GM18507 (cell line): ENCODE data around the gene GARIN5A.
A peak's percentile ranks its signal among the peaks of the same experiment; 100 is the strongest.

Source experiments
- DNase-seq: peaks from one replicate; pipeline ENCODE4 v3.0.0; 2011; ENCODE audit warnings: low read depth; ENCODE audit not compliant: insufficient read length; ENCODE audit errors: extremely low spot score
- FAIRE-seq: peaks from 2 replicates; lab custom pipeline; 2011; peaks lifted over from hg19 to GRCh38; lab: Jason Lieb, UNC

The GARIN5A gene

GRCh38 chr19:50476224-50476906 is at the start of gene GARIN5A, which contains the start of gene EMC10:
Gene GARIN5A, minus strand, starts transcription at chr19:50476848. Its CDS starts 460 bp downstream, at chr19:50476388.
Gene EMC10, plus strand, starts transcription at chr19:50476507. Its CDS starts 38 bp downstream, at chr19:50476545.
- DNase-seq: peak; percentile 100

GRCh38 chr19:50522881-50523280 is 46.2 kb upstream of the GARIN5A start:
- no peak for FAIRE-seq
- no peak for DNase-seq

More at GRCh38 chr19:50476224-50476906, at the start of gene GARIN5A, which contains the start of gene EMC10:
- FAIRE-seq: peak; percentile 88

- FAIRE-seq: no peak
- DNase-seq: no peak
Measured at GRCh38 chr19:50520822-50521465, 44.3 kb upstream of the GARIN5A start.

- DNase-seq (no peak), FAIRE-seq (no peak)
Measured at GRCh38 chr19:50519006-50519575, 42.4 kb upstream of the GARIN5A start.

GRCh38 chr19:50518091-50519005 is 41.7 kb upstream of the GARIN5A start:
- no peak for FAIRE-seq
- DNase-seq: no peak

GRCh38 chr19:50517704-50518075 is 41.0 kb upstream of the GARIN5A start:
- FAIRE-seq: no peak
- no peak for DNase-seq

- FAIRE-seq (no peak), DNase-seq (no peak)
Measured at GRCh38 chr19:50516964-50517703, 40.5 kb upstream of the GARIN5A start.

- DNase-seq (no peak), FAIRE-seq (no peak)
Measured at GRCh38 chr19:50516456-50516855, 39.8 kb upstream of the GARIN5A start.

GRCh38 chr19:50515168-50515561 is 38.5 kb upstream of the GARIN5A start:
- FAIRE-seq: no peak
- DNase-seq: no peak

GRCh38 chr19:50514346-50515167 is 37.9 kb upstream of the GARIN5A start:
- DNase-seq (no peak), FAIRE-seq (no peak)

GRCh38 chr19:50513746-50514345 is 37.2 kb upstream of the GARIN5A start, which contains the start of gene ASPDH:
Gene ASPDH, minus strand, starts transcription at chr19:50513913. Its CDS starts 90 bp downstream, at chr19:50513823.
- FAIRE-seq (no peak), DNase-seq (no peak)

GRCh38 chr19:50512999-50513745 is 36.5 kb upstream of the GARIN5A start:
- FAIRE-seq (no peak), DNase-seq (no peak)

- no peak for FAIRE-seq
- DNase-seq: no peak
Measured at GRCh38 chr19:50512112-50512998, 35.7 kb upstream of the GARIN5A start.

GRCh38 chr19:50511069-50511822 is 34.6 kb upstream of the GARIN5A start, which contains the start of gene JOSD2:
Gene JOSD2, minus strand, starts transcription at chr19:50511191. Its CDS starts 760 bp downstream, at chr19:50510431.
- FAIRE-seq: peak; percentile 98
- peak; percentile 100 for DNase-seq

- no peak for FAIRE-seq
- DNase-seq: no peak
Measured at GRCh38 chr19:50510700-50511068, 34.0 kb upstream of the GARIN5A start.
